ENCODE data around the gene DZIP3. TPM values are rescaled to one million over a fixed set of nuclear protein-coding genes. Genes with fewer than 3 reads are reported as not detected.

Gene DZIP3
- total and polyA plus RNA-seq, 7 donors = 2.5 to 20.8 (median 7.6) TPM

GRCh38 chr3:108602249-108602934 lies 12.9 kb downstream of the DZIP3 start:
- WGBS, 3 donors = 23 to 42% (median 26%) methylated on average over 5 of the region's 5 CpGs
- H3K4me3 ChIP-seq = no peak overlapping the region
- peak in 3 of 4 donors; percentile 40 to 82 (median 71) for ATAC-seq

GRCh38 chr3:108602935-108603294 lies 13.4 kb downstream of the DZIP3 start:
- Histone ChIP-seq H3K36me3 (ENCODE audit: insufficient read depth in 1 of 2, low read depth in 1 of 2) (no peaks in the 10 kb centered on the region), H3K27me3 (ENCODE audit: insufficient read depth in 3 of 3, low read length in 2 of 3) (no peaks in the 10 kb centered on the region), H3K4me1 (peaks cover 18% of the 10 kb centered on the region), H3K9me3 (no peaks in the 10 kb centered on the region), H3K4me3 (no peak overlapping the region), H3K27ac (no peak overlapping the region)
- TF ChIP-seq, protein P1, sequence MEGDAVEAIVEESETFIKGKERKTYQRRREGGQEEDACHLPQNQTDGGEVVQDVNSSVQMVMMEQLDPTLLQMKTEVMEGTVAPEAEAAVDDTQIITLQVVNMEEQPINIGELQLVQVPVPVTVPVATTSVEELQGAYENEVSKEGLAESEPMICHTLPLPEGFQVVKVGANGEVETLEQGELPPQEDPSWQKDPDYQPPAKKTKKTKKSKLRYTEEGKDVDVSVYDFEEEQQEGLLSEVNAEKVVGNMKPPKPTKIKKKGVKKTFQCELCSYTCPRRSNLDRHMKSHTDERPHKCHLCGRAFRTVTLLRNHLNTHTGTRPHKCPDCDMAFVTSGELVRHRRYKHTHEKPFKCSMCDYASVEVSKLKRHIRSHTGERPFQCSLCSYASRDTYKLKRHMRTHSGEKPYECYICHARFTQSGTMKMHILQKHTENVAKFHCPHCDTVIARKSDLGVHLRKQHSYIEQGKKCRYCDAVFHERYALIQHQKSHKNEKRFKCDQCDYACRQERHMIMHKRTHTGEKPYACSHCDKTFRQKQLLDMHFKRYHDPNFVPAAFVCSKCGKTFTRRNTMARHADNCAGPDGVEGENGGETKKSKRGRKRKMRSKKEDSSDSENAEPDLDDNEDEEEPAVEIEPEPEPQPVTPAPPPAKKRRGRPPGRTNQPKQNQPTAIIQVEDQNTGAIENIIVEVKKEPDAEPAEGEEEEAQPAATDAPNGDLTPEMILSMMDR (IDR thresholded peaks at IDR 0.05) = no peak
- intact Hi-C loops (cut with DNase I) = no loop called here
- DNase-seq (no peak), ATAC-seq (peak in 1 of 4 donors; percentile 35)
- 55 to 80% (median 73%) methylated on average over 2 of the region's 2 CpGs for WGBS, 3 donors

More at GRCh38 chr3:108602249-108602934, 12.9 kb downstream of the DZIP3 start:
- TF ChIP-seq, protein P1 (IDR thresholded peaks at IDR 0.05) = no peak
- DNase-seq = no peak
- H3K9me3 ChIP-seq = no peaks in the 10 kb centered on the region
- H3K4me1 ChIP-seq = peaks cover 18% of the 10 kb centered on the region
- intact Hi-C loops (cut with DNase I) = no loop called here
- no peaks in the 10 kb centered on the region for H3K27me3 ChIP-seq (ENCODE audit: insufficient read depth in 3 of 3, low read length in 2 of 3)
- H3K27ac ChIP-seq = no peak overlapping the region
- no peaks in the 10 kb centered on the region for H3K36me3 ChIP-seq (ENCODE audit: insufficient read depth in 1 of 2, low read depth in 1 of 2)

DNA sequence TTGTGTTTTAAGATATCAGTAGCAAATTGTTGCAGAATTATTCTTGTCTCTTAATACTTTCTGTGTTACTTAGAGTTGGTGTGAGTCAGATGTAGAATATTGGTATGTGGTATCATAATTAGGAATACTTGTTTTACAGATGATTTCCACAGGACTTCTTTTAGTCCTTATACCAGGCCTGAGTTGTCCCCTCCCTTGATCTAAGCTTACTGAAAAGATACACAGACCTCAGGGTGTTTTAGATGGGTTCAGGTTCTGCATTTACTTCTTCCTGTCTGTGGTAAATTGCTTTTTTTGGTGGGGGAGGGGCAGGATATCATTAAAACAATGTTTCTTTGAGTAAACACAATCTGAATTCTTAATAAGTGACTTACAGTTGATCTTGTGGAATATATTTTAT lies 14.2 kb downstream of the DZIP3 start:
- H3K9me3 ChIP-seq = no peaks in the 10 kb centered on the region
- H3K36me3 ChIP-seq (ENCODE audit: insufficient read depth in 1 of 2, low read depth in 1 of 2) = peaks cover 0 to under 1% of the 10 kb centered on the region in 2 donors
- intact Hi-C loops (cut with DNase I) = no loop called here
- no peak overlapping the region for H3K27ac ChIP-seq
- TF ChIP-seq, protein P1 (IDR thresholded peaks at IDR 0.05) = no peak
- ATAC-seq (no peak), DNase-seq (no peak)
- peaks cover 18% of the 10 kb centered on the region for H3K4me1 ChIP-seq
- H3K4me3 ChIP-seq = no peak overlapping the region
- no peaks in the 10 kb centered on the region for H3K27me3 ChIP-seq (ENCODE audit: insufficient read depth in 3 of 3, low read length in 2 of 3)

DNA sequence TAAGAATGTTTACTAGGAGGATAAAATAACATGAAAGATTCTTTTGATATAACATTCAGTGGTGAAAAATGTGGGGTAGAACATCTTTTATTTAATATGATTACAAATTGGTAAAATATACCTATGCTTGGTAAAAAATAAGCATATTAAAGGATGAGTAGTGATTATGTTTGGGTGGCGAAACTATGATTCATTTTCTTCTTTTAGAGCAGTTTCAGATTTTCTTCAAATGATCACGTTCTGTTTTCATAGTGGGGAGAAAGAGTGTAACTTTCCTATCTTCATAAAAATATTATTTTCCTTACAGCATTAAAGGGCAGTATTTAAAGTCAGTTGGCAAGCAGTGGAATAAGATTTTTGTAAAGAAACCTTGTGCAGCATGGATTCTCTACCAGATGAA lies 15.5 kb downstream of the DZIP3 start:
- Histone ChIP-seq H3K4me3 (no peak overlapping the region), H3K27ac (no peak overlapping the region), H3K27me3 (ENCODE audit: insufficient read depth in 3 of 3, low read length in 2 of 3) (no peaks in the 10 kb centered on the region), H3K9me3 (no peaks in the 10 kb centered on the region), H3K4me1 (peaks cover 18% of the 10 kb centered on the region), H3K36me3 (ENCODE audit: insufficient read depth in 1 of 2, low read depth in 1 of 2) (peaks cover 0 to 4% of the 10 kb centered on the region in 2 donors)
- TF ChIP-seq, protein P1 (IDR thresholded peaks at IDR 0.05) = no peak
- 97 to 100% (median 97%) methylated on average over 2 of the region's 2 CpGs for WGBS, 3 donors
- intact Hi-C loops (cut with DNase I) = no loop called here
- DNase-seq (no peak), ATAC-seq (no peak)

- Histone ChIP-seq H3K4me3 (no peak overlapping the region), H3K9me3 (no peaks in the 10 kb centered on the region), H3K4me1 (peaks cover 18% of the 10 kb centered on the region), H3K27me3 (ENCODE audit: insufficient read depth in 3 of 3, low read length in 2 of 3) (no peaks in the 10 kb centered on the region), H3K36me3 (ENCODE audit: insufficient read depth in 1 of 2, low read depth in 1 of 2) (peaks cover 0 to 8% of the 10 kb centered on the region in 2 donors), H3K27ac (no peak overlapping the region)
- intact Hi-C loops (cut with DNase I) = no loop called here
- ATAC-seq (no peak), DNase-seq (no peak)
- WGBS, 3 donors = 73 to 88% (median 81%) methylated on average over 4 of the region's 4 CpGs
- TF ChIP-seq, protein P1 (IDR thresholded peaks at IDR 0.05) = no peak
Measured at GRCh38 chr3:108605491-108605890, 16.0 kb downstream of the DZIP3 start.
